Posterior cingulate gyrus (tissue), 11 donors: Measurements from ENCODE around the gene ELF2.
A peak's percentile ranks its signal among the peaks of the same experiment; 100 is the strongest.
"Not testable (repeated sequence)": the region's sequence is repeated elsewhere in the genome, so short reads cannot be mapped to it uniquely, and the experiment has no call there.

Experiments
- DNase-seq, 10 donors: peaks; one replicate each; pipeline versions ENCODE4 v3.0.0 to v3.0.0-alpha.2; 2020 to 2021; ENCODE audit warnings: mixed read lengths in 3 of 10
- intact Hi-C: fragments of 100-400 bp; cut with DNase I; formaldehyde crosslinking; loops from one replicate; pipeline ENCODE4 v1.15.1; 2023

ELF2 gene

DNA sequence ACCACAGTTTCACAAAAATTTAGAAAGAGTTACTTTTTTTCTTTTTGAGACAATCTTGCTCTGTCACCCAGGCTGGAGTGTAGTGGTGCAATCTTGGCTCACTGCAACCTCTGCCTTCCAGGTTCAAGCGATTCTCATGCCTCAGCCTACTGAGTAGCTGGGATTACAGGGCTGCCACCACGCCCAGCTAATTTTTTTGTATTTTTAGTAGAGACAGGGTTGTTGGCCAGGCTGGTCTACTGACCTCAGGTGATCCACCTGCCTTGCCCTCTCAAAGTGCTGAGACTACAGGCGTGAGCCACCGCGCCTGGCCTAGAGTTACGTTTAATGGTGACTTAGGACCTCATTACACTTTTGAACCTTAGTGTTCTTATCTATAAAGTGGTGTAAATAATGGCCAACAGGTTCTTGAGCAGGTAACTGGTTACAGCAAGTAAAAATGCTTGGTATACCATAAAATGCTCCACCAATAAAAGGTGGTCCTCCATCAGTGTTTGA, 147.1 kb downstream of the ELF2 start:
- intact Hi-C loops: loop anchor here (1.0 to 10.0 kb wide), 2 partner anchors 265 to 625 kb away; no protein-coding TSS in a partner anchor
- DNase-seq: not testable (repeated sequence)

DNA sequence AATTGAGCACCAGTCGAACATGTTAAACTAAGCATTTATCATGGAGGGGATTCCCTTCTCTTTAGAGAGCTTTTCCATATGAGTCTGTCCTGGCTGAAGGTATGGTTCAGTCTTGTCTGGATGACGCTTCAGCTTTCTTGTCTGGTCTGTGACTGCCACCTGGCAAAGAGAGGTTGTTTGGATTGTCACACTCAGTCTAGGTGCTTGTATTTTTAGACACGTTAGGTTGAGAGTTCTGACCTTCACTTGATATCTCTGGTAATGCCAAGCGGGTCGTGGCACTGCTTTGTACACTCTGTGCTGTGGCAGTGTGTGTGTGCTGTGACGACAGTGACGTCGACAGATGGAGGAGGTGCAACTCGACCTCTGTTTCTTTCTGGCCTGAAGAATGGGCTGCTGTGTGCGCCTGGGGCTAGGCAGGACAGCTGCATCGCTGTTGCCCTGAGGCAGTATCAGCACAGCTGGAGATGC, 148.8 kb downstream of the ELF2 start:
- DNase-seq: peak in 8 of 10 donors; percentile 48 to 94 (median 64)
- intact Hi-C loops: no loop called here

DNA sequence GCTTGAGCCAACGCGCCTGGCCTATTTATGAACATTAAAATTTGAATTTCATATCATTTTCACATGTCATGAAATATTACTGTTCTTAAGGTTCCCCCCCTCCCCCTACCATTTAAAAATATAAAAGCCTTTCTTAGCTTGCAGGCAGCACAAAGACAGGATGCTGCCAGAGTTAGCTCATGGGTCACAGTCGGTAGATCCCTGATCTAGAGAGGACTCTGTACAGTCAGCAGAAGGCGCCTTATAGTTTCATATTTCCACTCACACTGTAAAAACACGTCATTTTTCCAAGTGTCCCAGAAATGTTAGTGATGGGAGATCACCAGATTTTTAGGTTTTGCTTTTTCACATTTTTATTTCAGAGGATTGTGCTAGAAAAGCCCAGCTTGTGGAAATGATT, 149.2 kb downstream of the ELF2 start:
- DNase-seq: no peak
- intact Hi-C loops: no loop called here

DNA sequence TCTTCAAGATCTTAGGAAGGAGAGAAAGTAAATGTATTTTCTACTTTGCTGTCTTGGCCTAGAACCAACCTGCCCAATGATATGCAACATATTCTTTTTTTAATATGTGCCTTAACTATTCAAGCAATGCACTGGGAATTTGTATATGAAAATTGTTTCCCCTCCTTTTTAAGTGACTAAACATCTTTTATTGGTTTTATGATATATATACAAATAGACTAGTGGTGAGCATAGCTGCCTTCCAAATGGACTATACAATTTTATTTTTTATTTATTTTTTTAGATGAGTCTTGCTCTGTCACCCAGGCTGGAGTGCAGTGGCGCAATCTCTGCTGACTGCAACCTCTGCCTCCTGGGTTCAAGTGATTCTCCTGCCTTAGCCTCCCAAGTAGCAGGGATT, 151.2 kb downstream of the ELF2 start:
- intact Hi-C loops: no loop called here

DNA sequence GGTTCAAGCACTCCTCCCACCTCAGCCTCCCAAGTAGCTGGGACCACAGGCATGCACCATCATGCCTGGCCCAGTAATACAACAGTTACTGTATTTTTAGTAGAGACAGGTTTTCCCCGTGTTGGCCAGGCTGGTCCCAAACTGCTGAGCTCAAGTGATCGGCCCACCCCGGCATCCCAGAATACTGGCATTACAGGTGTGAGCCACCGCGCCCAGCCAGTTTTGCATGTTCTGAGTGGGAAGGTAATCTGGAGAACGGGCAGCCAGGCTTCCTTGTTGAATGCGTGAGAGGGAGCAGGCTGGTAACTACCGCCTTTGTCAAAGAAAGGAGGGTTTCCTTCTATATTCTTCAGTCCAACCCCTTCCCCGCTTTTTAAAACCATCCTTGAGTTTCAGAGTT, 152.3 kb downstream of the ELF2 start:
- DNase-seq: no peak
- intact Hi-C loops: no loop called here

More for the DNA sequence above, 151.2 kb downstream of the ELF2 start:
- no peak for DNase-seq

DNA sequence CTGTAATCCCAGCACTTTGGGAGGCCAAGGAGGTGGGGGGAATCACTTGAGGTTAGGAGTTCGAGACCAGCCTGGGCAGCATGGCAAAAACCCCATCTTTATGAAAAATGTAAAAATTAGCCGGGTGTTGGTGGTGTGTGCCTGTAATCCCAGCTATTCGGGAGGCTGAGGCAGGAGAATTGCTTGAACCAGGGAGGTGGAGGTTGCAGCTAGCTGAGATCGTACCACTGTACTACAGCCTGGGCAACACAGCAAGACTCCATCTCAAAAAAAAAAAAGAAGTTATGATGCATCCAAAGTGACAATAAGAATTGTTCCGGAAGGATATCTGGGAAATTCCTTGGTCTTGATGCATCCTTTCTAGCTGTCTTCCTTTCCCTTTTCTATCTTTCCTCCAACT, 154.2 kb downstream of the ELF2 start:
- DNase-seq: no peak
- intact Hi-C loops: no loop called here

DNA sequence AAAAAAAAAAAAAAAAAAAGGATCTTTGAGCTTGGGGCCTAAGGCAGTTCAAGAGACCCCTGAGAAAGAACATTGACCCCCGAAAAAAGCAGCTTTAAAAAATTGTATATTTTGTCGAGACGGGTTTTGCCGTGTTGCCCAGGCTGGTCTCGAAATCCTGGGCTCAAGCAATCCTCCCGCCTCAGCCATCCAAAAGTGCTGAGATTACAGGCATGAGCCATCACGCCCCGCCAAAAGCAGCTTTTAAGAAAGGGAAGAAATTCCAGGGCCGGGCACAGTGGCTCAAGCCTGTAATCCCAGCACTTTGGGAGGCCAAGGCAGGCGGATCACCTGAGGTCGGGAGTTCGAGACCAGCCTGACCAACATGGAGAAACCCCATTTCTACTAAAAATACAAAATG, 155.9 kb downstream of the ELF2 start:
- DNase-seq, intact Hi-C loops: not testable (repeated sequence)

DNA sequence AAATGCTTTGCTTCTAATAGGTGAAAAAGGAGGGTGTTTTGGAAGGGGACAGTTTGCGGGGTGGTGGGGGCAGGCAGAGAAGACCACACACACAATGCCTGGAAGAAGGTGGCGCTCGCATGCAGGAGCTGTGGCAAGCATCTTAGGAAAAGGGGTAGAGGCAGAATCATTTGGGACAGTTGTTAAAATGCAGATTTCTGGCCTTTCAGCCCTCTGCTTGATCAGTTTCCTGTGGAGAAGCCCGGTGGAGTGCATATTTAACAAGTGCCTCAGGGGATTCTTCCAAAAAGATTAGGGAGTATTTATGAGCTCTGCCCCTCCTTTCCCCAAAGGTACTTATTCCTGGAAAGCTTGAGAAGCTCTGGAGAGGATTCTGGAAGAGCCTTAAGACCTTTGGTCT, 156.6 kb downstream of the ELF2 start:
- intact Hi-C loops: no loop called here
- no peak for DNase-seq

DNA sequence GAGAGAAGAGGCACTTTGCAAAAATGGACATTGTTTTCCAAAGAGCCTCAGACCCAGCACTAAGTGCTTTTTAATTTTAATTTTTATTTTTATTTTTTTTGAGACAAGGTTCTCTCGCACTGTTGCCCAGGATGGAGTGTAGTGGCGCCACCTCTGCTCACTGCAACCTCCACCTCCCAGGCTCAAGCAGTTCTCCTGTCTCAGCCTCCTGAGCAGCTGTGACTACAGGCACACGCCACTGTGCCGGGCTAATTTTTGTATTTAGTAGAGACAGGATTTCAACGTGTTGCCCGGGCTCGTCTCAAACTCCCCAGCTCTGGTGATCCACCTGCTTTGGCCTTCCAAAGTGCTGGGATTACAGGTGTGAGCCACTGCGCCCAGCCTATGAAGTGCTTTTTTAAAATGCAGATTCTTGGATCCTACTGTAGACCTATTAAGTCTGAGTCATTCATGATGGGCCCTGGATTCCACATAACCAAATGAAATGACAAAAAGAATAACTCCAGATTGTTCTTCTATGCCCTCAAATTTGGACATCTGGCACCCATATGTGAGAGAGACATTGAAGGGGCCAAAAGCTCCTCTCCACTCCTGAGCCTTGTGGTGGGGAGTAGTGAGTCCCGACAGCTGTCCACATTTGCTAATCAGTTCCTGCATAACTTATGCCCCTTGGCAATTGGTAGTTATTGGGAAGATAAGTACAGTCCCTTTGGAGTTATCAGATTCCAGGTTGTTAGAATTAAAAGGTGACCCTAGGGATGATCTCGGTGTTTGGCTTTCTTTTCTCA, 157.9 kb downstream of the ELF2 start:
- no peak for DNase-seq

DNA sequence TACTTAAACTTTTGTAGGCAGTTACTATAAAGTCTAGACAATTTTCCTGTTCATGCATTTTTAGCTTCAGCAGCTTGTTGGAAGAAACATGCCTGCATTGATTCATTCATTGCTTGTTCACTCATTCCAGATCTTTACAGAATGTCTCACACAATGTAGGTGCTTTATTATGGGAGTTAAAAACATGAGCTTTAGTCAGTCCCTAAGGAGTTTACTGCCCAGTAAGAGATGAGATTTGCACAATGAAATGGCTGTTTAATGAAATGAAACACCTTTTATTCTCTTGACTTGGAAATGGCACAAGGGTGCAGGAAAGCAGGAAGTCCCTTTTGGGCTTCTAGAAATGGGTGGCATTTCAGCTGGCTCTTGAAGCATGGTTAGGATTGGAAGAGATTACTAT, 158.5 kb downstream of the ELF2 start:
- no peak for DNase-seq
- intact Hi-C loops: loop anchor here (5.0 to 10.0 kb wide), 2 partner anchors 64 to 156 kb away; partner anchors contain the start of gene ELF2

More for the DNA sequence above, 157.9 kb downstream of the ELF2 start:
- intact Hi-C loops: loop anchor here (5.0 to 10.0 kb wide), 2 partner anchors 63 to 156 kb away; partner anchors contain the start of gene ELF2

DNA sequence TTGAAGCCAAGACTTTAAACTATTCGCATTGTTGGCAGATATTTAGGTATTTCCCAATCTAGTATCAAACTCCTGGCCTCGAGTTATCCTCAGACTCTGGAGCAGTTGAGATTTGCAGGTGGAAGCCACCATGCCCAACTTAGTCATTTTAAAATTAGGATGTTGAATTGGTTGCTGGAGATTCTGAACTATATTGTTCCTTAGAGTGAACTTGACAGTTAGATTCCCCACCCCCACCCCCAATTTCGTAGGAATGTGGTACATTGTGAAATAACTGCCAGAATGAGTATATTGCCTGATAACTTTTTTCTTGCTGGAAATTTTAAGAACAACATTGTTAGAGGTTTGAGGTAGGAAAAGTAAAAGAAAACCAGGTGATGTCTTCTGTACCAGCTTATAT, 159.2 kb downstream of the ELF2 start:
- intact Hi-C loops: loop anchor here (5.0 to 10.0 kb wide), 2 partner anchors 64 to 157 kb away; partner anchors contain the start of gene ELF2
- DNase-seq: no peak

DNA sequence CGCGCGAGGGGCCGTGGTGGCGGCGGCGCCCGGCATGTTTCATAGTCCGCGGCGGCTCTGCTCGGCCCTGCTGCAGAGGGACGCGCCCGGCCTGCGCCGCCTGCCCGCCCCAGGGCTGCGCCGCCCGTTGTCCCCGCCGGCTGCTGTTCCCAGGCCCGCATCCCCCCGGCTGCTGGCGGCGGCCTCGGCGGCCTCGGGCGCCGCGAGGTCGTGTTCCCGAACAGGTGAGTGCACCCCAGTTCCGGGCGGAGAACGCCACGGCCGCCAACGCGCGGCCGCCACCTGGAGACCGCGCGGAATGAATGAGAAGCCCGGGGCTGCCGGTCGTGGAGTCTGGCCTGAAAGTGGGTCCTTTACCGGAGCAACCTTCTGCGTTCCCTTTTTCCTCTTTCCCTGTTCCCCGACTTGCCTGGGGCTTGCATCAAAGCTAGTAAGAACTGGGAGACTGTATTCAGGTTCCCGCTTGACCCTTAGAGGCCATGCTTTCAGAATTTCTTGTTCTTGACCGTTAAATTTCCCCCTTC, 161.0 kb downstream of the ELF2 start:
- intact Hi-C loops: loop anchor here (5.0 to 10.0 kb wide), 2 partner anchors 66 to 159 kb away; partner anchors contain the start of gene ELF2
- DNase-seq: peak in 6 of 10 donors; percentile 25 to 47 (median 33)

DNA sequence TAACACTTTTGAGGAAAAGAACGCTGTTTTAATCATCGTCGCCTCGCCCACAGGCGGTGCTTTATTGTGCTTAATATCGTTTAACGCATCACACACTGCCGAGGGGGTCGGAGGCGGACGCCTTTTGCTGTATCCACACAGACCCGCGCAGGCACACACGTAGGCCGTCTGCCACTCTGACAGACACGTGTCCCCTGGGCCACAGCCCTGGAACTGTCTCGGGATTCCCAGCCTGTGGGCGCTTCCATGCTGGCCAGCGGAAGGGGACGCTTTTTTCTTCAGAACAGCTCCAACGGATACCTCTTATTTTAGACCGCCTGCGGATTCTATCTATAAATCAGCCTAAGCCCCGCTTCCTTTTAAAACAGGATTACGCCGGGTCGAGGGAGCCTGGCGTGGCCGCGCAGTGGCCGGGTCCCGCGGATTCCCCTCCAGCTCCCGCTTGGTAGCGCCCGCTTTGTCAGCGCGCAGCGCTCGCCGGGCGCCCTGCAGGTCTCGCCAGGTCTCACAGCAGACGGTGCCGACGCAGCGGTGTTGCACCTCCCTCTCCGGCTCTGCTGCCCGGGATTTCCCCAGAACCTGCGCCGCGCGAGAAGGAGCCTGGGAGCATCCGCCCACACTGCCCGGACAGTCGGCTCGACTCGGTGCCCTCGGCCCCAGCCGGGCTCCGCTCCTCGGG, 161.6 kb downstream of the ELF2 start, which contains the start of gene NOCT:
Gene NOCT, plus strand, starts transcription at position 513 of the 679 bp plus-strand sequence. CDS start 201 bp downstream, outside the sequence.
- peak; percentile 74 to 97 (median 82) for DNase-seq
- intact Hi-C loops: loop anchor here (5.0 to 10.0 kb wide), 2 partner anchors 67 to 159 kb away; partner anchors contain the start of gene ELF2

DNA sequence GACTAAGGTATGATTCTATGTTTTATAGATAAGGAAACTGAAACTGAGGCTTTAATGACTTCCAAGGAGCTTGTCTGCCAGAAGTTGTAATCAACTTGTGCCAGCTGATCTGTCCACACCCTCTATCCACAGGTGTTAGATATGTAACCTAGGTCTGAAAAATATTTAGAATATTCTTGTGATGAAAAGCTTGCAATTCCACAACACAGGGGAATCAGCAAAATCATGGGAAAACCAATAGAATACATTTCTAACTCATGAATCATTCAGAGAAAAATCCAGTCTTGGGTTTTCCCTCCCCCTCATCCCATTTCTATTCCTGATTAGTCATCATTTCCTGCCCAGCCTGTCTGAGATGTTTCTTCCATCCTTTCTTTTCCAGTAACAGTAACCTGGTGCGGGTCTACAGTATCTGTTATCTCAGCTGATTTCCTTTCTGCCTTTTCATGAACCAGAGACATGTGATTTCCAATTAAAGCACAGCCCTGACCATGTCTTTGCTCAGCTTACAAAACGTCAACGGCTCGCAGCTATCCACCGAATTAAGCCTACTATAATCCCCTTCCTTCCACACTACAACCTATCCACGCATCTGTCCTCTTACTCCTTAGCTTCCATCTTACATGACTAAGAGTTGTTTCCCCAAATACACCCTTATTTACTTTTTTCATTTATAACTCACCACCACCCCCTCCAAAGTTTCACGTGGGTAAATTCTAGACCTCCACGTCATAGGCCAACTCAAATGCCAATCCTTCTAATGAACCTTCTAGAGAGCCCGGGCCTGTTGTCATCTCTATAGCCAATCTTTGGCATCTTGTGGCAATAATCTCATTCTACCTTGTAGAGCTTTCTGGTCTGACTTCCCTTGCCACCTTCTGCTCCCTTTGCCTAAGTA, 162.4 kb downstream of the ELF2 start:
- peak in 1 of 10 donors; percentile 2 for DNase-seq
- intact Hi-C loops: loop anchor here (5.0 to 10.0 kb wide), 2 partner anchors 68 to 160 kb away; partner anchors contain the start of gene ELF2

DNA sequence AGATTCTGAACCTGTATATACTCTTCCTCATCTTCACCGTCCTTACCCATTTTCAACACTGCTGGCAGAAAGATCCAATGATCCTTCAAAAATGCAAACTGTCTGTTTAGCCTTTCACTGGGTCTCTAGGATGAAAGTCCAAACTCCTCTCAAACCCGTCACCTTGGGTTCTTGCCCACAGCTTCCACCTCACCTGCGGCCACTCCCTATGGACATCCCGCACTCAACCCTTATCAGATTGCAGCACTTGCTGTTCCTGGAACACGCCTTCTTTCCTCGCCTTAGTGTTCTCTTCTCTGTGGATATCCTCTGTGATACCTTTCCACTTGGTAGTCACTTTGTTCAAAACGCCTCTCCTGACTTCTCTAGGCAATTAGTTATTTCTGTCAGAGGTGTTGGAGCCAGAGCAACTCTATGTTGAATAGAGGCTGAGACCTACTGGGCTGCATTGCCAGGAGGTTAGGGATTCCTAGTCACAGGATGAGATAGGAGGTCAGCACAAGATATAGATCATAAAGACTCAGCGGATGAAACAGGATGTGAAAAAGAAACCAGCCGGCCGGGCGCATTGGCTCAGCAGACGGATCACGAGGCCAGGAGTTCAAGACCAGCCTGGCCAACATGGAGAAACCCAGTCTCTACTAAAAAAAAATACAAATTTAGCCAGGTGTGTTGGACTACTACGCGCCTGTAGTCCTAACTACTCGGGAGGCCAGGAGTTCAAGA, 165.6 kb downstream of the ELF2 start:
- intact Hi-C loops: loop anchor here (10.0 kb wide), 1 partner anchor 163 kb away; the partner anchor contains the start of gene ELF2
- DNase-seq: peak in 1 of 10 donors; percentile 56

DNA sequence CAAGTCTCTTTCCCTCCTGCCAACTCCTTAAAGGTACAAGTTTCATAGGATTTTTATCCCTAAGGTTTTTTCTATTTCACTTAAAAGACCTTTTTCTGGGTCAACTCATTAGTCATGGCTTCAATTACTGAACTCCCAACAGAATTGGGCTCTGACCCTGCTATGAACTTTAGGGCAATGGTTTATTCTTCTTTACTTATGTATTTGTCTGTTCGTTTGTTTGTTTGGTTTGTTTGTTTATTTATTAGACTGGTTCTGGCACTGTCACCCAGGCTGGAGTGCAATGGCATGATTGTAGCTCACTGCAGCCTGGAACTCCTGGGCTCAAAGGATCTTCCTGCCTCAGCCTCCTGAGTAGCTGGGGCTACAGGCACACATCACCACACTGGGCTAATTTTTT, 167.3 kb downstream of the ELF2 start:
- intact Hi-C loops: loop anchor here (10.0 kb wide), 1 partner anchor 165 kb away; the partner anchor contains the start of gene ELF2

DNA sequence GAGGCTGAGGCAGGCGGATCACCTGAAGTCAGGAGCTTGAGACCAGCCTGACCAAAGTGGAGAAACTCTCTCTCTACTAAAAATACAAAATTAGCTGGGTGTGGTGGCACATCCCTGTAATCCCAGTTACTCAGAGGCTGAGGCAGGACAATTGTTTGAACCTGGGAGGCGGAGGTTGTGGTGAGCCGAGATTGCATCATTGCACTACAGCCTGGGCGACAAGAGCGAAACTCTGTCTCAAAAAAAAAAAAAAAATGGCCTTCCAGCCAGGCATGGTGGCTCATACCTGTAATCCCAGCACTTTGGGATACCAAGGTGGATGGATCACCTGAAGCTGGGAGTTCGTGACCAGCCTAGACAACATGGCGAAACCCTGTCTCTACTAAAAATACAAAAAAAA, 168.7 kb downstream of the ELF2 start:
- intact Hi-C loops, DNase-seq: not testable (repeated sequence)

More for the DNA sequence above, 167.3 kb downstream of the ELF2 start:
- peak in 1 of 10 donors; percentile 4 for DNase-seq

DNA sequence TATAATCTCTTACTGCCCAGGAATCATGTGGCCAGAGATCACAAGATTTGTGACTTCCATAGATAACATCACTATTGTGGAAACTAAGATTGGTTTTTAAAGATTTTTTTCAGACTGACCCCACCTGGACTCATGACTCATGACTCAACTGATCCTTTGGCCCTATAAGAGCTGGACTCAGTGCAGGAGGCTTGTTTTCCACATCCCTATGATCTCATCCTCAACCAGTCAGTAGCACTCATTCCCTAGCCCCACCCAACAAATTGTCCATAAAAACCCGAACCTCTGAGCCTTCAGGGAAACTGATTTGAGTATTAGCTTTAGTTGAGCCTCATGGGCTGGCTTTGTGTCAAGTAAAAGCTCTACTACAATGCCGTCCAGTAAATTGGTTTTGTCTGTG, 169.4 kb downstream of the ELF2 start:
- intact Hi-C loops: no loop called here
- no peak for DNase-seq
